HG02678 (cell line): ENCODE measurements around the gene AGAP3.
A peak's percentile ranks its signal among the peaks of the same experiment; 100 is the strongest.

Source experiments
- ATAC-seq: cut with Tn5 transposase; IDR thresholded peaks from one replicate; pipeline ENCODE4 v1.9.1; 2021; ENCODE audit warnings: mild to moderate bottlenecking, moderate library complexity; ENCODE audit not compliant: unreplicated experiment

AGAP3 gene

GRCh38 chr7:151073990-151074389 is 12.3 kb upstream of the AGAP3 start:
- ATAC-seq, result no peak

- ATAC-seq, result no peak
These were observed 11.2 kb upstream of the AGAP3 start for GRCh38 chr7:151074817-151075661.

- no peak for ATAC-seq
These were observed 10.7 kb upstream of the AGAP3 start for GRCh38 chr7:151075662-151075971.

- ATAC-seq, result no peak
These were observed 10.3 kb upstream of the AGAP3 start for GRCh38 chr7:151075978-151076426.

GRCh38 chr7:151076863-151077704 is 9.2 kb upstream of the AGAP3 start:
- no peak for ATAC-seq

GRCh38 chr7:151077705-151078232 is 8.5 kb upstream of the AGAP3 start:
- no peak for ATAC-seq

GRCh38 chr7:151078233-151079040 is 7.8 kb upstream of the AGAP3 start:
- ATAC-seq, result no peak

- ATAC-seq, result no peak
These were observed 6.9 kb upstream of the AGAP3 start for GRCh38 chr7:151079199-151079910.

- peak; percentile 0 for ATAC-seq
These were observed 6.2 kb upstream of the AGAP3 start for GRCh38 chr7:151080067-151080521.

GRCh38 chr7:151080522-151081169 is 5.6 kb upstream of the AGAP3 start, which contains the start of gene FASTK:
TSS of gene FASTK (minus strand) at chr7:151080809. CDS start at chr7:151080766, 43 bp downstream.
- peak; percentile 74 for ATAC-seq

- ATAC-seq, result no peak
These were observed 4.8 kb upstream of the AGAP3 start for GRCh38 chr7:151081170-151082101.

- no peak for ATAC-seq
These were observed 3.9 kb upstream of the AGAP3 start for GRCh38 chr7:151082141-151083070.

GRCh38 chr7:151083071-151083823 is 3.0 kb upstream of the AGAP3 start, which contains the start of gene TMUB1:
TSS of gene TMUB1 (minus strand) at chr7:151083493. CDS start at chr7:151082563, 930 bp downstream.
- ATAC-seq, result peak; percentile 50

GRCh38 chr7:151083824-151084160 is 2.5 kb upstream of the AGAP3 start:
- ATAC-seq, result no peak

GRCh38 chr7:151085329-151085690 is 965 bp upstream of the AGAP3 start:
- ATAC-seq, result no peak

GRCh38 chr7:151086802-151087244 is 548 bp downstream of the AGAP3 start:
- no peak for ATAC-seq
